Right lobe of liver (tissue), 6 donors: ENCODE results near the gene MOCS1. TPM values are rescaled to one million over a fixed set of nuclear protein-coding genes. Genes with fewer than 3 reads are reported as not detected.

Experiments
- ATAC-seq, 4 donors: fragments of 200-7000 bp; cut with Tn5 transposase; one replicate each; pipeline ENCODE4 v1.9.1; 2020; ENCODE audit warnings: mild to moderate bottlenecking in 4 of 4, moderate library complexity in 4 of 4
- DNase-seq, 3 donors: peaks; one replicate each; pipeline ENCODE4 v3.0.0-alpha.2; 2020
- H3K27ac ChIP-seq, 3 donors: fragments of 200-600 bp; one replicate each; pipeline ENCODE4 v1.8.0; 2022
- H3K27me3 ChIP-seq, 2 donors: fragments of 200-600 bp; one replicate each; pipeline ENCODE4 v1.8.0; 2022
- H3K36me3 ChIP-seq, 4 donors: fragments of 200-600 bp; sonication (generic) in 1 of 4; one replicate each; pipeline versions ENCODE4 v1.5.1 to v1.8.0; 2017 to 2022; ENCODE audit warnings: control low read depth in 1 of 4
- H3K4me1 ChIP-seq, 4 donors: fragments of 200-600 bp; sonication (generic) in 1 of 4; one replicate each; pipeline versions ENCODE4 v1.5.1 to v1.8.0; 2017 to 2022; ENCODE audit warnings: control low read depth in 1 of 4
- H3K4me3 ChIP-seq, 3 donors: fragments of 200-600 bp; one replicate each; pipeline ENCODE4 v1.8.0; 2022
- H3K9me3 ChIP-seq, 4 donors: fragments of 200-600 bp; sonication (generic) in 1 of 4; one replicate each; pipeline versions ENCODE4 v1.5.1 to v1.8.0; 2017 to 2022; ENCODE audit warnings: control low read depth in 1 of 4
- CTCF ChIP-seq, 4 donors: fragments of 200-600 bp in 3 of 4; fragments of 450-650 bp in 1 of 4; IDR thresholded peaks; one replicate each; pipeline versions ENCODE4 v1.5.1 to v1.8.0; 2016 to 2022; ENCODE audit warnings: antibody characterized with exemption in 4 of 4, mild to moderate bottlenecking in 2 of 4
- POLR2A ChIP-seq: fragments of 450-650 bp; IDR thresholded peaks from one replicate; pipeline ENCODE4 v1.6.1; 2017; ENCODE audit warnings: antibody characterized with exemption, mild to moderate bottlenecking
- WGBS: methylation state at CpG from one replicate; pipeline ENCODE4 v1.1.6; 2018; ENCODE audit warnings: low coverage, low lambda C conversion rate; ENCODE audit not compliant: insufficient coverage; ENCODE audit errors: missing lambda C conversion rate; 5-methylcytosine and 5-hydroxymethylcytosine counted together
- intact Hi-C, 2 donors: fragments of 100-400 bp; cut with DNase I; formaldehyde crosslinking; loops; one replicate each; pipeline versions ENCODE4 v1.11.2 to v1.14.1; 2022
- long read RNA-seq: library from polyadenylated mRNA; unstranded; transcript quantifications from one replicate; pipeline ENCODE4 v2.0.0, GENCODE V29; 2019
- total RNA-seq, 6 experiments: library from RNA; depleted of rRNA in 2 of 6; stranded (reverse); fragments of >200 nt in 2 of 6; fragmentation: NEBNext Ultra II Directional in 3 of 6; extraction: Animal tissue kit (Norgen Biotek cat#: 25700) in 3 of 6; gene quantifications; one replicate each; pipeline versions ENCODE4 v1.1.0 to v1.2.4, GENCODE V29; 2016 to 2023
- donor health status: DM: no; HTN: yes; CAD: no.
- donor health status: DM: no; HTN: no; CAD: no.
- donor health status: DM: no; HTN: no; CAD: no.
- donor health status: DM: no; HTN: yes; CAD: no.
- donor health status: DM: no; HTN: yes; CAD: no.

The MOCS1 gene
- 10 to 100 TPM; 18.0 to 35.3 (median 27.8) TPM for total RNA-seq
- long read RNA-seq, partial matches to known transcripts: 0 of 5 reads
- long read RNA-seq, other reads (novel, unspliced or antisense): 2 of 5 reads

DNA sequence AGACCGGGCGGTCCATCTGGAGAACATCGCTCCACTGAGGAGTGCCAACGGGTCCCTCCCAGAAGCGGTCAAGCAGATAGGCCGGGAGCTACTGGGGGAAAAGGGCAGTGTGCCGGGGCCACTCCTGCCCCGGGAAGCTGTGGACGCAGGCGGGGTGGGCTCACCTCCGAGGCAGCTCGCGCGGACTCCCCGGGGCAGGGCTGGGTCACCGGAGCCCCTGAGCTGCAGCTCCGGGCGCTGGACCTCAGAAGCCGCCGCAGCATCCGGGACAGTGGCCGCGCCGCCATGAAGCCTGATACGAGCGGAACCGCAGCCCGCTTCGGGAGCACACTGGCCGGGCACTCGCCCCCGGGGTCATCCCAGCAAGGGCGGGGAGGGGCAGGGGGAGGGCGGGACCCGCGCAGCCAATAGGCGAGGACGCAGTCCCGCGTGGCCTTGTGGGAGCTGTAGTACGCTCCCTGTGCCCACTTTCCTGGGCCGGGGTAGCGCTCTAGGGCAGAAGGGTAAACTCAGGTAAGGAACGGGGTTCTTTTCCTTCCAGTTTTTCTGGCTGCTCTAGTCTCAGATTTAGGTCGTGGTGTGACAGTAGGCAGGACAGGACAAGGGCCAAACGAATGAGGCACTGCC is at the start of gene MOCS1:
MOCS1 (minus strand) TSS at position 332 of the 627 bp plus-strand sequence; CDS start at position 287, 45 bp downstream.
- H3K4me1 ChIP-seq: peaks cover 0 to 62% (median 7%) of the 10 kb centered on the region in 4 donors
- H3K9me3 ChIP-seq: no peaks in the 10 kb centered on the region
- no peaks in the 10 kb centered on the region for H3K27me3 ChIP-seq
- H3K36me3 ChIP-seq: no peaks in the 10 kb centered on the region
- DNase-seq (peak; percentile 91 to 94 (median 94)), ATAC-seq (peak; percentile 85 to 94 (median 86))
- peak within 1 kb of the TSS; percentile 75 to 94 (median 85) for H3K27ac ChIP-seq
- WGBS: under 1% methylated on average over 23 of the region's 46 CpGs
- TF ChIP-seq POLR2A: peak; percentile 80
- TF ChIP-seq CTCF (IDR thresholded peaks at IDR 0.05): no peak
- peak within 1 kb of the TSS; percentile 80 to 97 (median 94) for H3K4me3 ChIP-seq
- intact Hi-C loops: no loop called here

DNA sequence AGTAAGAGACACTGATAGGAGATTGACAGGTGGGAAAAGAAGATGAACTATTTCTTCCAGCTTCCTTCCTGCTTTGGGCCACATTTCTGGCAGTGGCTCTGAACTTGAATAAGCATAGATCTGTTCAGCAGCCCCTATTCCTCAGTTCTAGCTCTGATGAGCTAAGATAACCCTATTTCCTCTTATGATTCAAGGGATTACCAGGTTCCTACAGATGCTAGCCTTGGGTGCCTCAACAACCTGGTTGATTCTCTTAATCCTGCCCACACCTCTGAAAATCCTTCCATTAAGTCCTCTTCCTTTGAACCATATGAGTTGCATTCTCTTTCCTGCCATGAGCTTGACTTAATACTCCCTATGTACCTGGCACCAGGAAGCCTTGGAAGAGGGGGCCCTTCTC is 49.8 kb upstream of the MOCS1 start:
- ATAC-seq: no peak
- TF ChIP-seq CTCF (IDR thresholded peaks at IDR 0.05): no peak
- TF ChIP-seq POLR2A: no peak

DNA sequence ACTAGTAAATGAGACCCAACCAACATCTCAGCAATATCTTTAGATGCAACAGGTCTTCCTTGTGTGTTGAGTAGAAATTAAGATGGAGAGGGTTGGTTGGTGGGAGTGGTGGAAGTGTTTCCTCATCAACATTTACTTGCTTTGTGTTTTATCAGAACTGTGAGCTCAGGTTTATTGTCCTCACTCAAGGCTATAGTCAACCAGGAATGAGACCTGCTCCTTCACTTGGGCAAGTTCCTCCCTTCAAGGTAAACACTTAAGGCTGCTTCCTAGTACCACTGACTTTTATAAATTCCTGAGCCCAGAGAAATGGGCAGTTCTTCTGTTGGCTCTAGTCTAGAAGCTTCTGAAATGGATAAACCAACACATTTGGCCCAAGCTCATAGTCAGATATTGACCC is 48.9 kb upstream of the MOCS1 start:
- no peaks in the 10 kb centered on the region for H3K36me3 ChIP-seq
- H3K4me1 ChIP-seq: peaks cover 0 to 22% (median 7%) of the 10 kb centered on the region in 4 donors
- no peak overlapping the region for H3K27ac ChIP-seq
- no peak for DNase-seq
- TF ChIP-seq CTCF (IDR thresholded peaks at IDR 0.05) (no peak), POLR2A (no peak)
- ATAC-seq: no peak
- H3K9me3 ChIP-seq: no peaks in the 10 kb centered on the region
- H3K27me3 ChIP-seq: no peaks in the 10 kb centered on the region
- H3K4me3 ChIP-seq: no peak overlapping the region
- intact Hi-C loops: loop anchor here (10.0 kb wide), 1 partner anchor 322 kb away; no protein-coding TSS in a partner anchor

More for the DNA sequence above, 49.8 kb upstream of the MOCS1 start:
- Histone ChIP-seq H3K4me3 (no peak overlapping the region), H3K4me1 (peaks cover 0 to 20% (median 7%) of the 10 kb centered on the region in 4 donors), H3K27ac (no peak overlapping the region), H3K9me3 (no peaks in the 10 kb centered on the region), H3K27me3 (no peaks in the 10 kb centered on the region), H3K36me3 (no peaks in the 10 kb centered on the region)
- intact Hi-C loops: loop anchor here (10.0 kb wide), 1 partner anchor 321 kb away; no protein-coding TSS in a partner anchor
- DNase-seq: no peak

- DNase-seq (no peak), ATAC-seq (no peak)
- Histone ChIP-seq H3K4me1 (peaks cover 0 to 22% (median 7%) of the 10 kb centered on the region in 4 donors), H3K27ac (no peak overlapping the region), H3K9me3 (no peaks in the 10 kb centered on the region), H3K4me3 (no peak overlapping the region), H3K27me3 (no peaks in the 10 kb centered on the region), H3K36me3 (no peaks in the 10 kb centered on the region)
- TF ChIP-seq CTCF (IDR thresholded peaks at IDR 0.05) (no peak), POLR2A (no peak)
- intact Hi-C loops: loop anchor here (10.0 kb wide), 1 partner anchor 322 kb away; no protein-coding TSS in a partner anchor
Observed at GRCh38 chr6:39982720-39983119, 48.5 kb upstream of the MOCS1 start.
